Fibroblast of skin of left quadriceps (primary cell): ENCODE measurements around the gene ITPR3.
"Not testable (repeated sequence)": the region's sequence is repeated elsewhere in the genome, so short reads cannot be mapped to it uniquely, and the experiment has no call there.

ENCODE experiments used
- DNase-seq, 2 experiments: peaks; one replicate each; pipeline ENCODE4 v3.0.0-alpha.2; 2013; ENCODE audit warnings: low read depth in 2 of 2

Gene ITPR3

DNA sequence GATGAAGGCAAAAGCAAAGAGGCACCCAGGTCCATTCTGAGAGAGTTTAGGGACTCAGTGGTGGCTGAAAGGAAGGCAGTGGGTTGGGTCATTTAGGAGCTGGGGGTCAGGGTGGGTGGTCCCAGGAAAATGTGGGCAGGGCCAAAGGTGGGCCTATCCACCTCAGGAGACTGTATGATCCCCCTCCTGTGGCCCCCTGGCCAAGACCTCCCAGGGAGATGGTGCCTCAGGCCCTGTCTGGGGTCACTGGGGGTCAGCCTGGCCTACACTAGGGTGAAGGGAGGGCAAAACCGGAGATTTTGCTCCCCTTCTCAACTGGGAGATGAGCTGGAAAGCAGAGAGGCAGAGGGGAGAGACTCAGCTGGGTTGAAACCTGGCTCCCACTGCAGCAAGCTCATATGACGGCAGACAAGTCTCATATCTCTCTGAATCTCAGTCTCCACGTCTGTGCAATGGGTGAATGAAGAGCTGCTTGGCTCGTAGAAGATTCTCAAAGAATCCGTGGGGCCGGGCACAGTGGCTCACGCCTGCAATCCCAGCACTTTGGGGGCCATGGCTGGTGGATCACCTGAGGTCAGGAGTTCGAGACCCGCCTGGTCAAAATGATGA lies 29.6 kb upstream of the ITPR3 start:
- no peak for DNase-seq

DNA sequence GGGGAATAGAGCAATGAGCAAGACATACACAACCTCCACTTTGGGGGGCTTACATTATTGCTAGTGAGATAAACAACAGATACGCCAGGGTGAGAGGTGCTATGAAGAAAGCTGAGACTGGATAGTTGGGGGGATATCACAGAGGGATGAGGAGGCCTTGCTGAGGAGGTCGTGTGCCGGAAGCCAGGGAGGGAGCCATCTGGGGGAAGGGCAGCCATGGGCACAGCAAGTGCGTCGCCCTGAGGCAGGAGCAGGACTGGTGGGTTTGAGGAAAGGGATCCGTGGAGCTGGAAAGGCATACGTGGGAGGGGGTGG lies 28.9 kb upstream of the ITPR3 start:
- no peak for DNase-seq

DNA sequence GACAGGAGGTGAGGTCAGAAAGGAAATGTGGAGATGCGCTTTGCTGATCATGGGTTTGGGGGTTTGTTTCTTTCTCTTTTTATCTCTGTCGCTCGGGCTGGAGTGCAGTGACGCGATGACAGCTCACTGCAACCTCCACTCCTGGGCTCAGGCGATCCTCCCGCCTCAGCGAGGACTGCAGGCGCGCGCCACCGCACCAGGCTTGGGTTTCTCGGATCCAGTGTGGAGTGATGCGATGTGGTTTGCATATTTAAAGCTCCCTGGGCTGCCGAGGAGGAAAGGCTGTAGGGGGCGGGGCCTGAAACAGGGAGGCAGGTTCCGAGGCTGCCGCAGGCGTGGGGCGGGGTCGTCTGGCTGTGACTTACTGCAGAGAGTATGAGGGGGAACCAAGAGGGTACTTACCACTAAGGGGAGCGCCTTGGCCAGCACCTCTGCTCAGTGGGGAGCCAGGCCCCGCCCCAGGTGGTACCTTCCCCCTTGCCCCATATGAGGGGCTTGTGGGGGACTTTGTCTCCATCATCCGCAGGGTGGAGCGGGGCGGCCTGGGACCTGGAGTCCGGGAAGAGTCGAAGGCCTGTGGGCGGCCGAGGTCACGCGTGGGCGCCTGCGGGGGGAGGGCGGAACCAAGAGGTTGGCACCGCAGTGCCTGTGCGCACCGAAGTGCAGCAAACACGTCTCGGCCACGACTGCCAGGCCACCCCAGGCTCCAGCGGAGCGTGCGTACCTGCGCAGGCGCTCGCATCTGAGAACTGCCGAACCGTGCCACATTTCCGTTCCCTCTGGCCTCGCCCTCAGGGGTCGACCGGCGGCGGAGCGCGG lies 28.3 kb upstream of the ITPR3 start:
- no peak for DNase-seq

DNA sequence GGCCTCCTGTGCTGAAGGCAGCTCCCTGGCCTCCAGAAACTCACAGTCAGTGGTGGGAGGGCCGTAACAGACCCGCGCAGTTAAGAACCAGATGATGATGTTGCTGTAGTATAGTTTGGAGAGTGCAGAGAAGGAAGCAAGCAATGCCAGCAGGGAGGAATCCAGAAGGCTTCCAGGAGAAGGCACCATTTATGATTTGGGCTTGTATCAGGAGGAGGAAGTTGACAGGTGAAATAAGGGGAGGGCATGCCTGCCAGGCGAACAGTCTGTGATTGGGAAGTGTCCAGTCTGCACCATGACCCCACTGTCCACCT lies 27.8 kb upstream of the ITPR3 start:
- no peak for DNase-seq

DNA sequence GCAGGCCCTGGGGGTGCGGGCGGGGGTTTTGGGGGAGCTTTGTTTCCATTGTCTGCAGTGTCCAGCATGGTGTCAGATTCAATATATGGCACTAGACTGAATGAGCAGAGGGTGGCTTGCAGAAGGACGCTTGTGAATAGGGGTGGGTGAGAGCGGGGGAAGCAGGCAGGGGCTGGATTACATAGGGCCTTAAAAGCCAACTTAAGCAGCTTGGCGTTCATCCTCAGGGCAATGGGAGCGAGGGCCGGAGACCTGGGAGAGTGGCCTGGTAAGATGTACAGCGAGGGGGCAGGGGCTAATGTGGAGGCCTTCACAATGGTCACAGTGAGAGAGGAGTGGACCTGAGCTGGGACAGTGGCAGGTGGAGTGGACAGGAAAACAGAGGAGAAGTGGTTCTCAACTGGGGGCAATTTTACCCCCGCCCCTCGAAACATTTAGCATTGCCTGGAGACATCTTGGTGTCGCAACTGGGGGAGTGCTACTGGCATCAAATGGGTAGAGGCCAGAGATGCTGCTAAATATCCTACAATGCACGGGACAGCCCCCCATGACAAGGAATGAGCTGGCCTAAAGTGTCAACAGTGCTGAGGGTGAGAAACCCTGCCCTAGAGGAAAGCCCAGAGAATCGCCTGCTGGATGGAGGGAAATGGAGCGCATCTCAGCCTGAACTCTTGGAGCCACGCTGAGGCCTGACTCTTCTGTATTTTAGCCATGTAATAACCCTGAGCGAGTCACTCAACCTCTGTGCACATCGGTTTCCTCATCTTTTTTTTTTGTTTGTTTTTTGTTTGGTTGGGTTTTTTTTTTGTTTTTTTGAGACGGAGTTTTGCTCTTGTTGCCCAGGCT lies 25.9 kb upstream of the ITPR3 start:
- DNase-seq: no peak

DNA sequence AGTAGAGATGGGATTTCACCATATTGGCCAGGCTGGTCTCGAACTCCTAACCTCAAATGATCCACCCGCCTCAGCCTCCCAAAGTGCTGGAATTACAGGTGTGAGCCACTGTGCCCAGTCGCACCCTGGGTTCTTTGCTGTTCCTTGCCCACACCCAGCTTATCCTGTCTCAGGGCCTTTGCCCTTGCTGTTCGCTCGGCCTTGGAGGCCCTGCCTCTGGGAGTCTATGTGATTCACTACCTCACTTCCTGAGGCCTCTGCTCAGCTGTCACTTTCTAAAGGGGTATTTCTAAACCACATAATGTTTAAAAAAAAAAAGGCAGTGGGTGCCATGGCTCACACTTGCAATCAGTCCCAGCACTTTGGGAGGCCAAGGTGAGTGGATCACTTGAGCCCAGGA lies 24.2 kb upstream of the ITPR3 start:
- not testable (repeated sequence) for DNase-seq

DNA sequence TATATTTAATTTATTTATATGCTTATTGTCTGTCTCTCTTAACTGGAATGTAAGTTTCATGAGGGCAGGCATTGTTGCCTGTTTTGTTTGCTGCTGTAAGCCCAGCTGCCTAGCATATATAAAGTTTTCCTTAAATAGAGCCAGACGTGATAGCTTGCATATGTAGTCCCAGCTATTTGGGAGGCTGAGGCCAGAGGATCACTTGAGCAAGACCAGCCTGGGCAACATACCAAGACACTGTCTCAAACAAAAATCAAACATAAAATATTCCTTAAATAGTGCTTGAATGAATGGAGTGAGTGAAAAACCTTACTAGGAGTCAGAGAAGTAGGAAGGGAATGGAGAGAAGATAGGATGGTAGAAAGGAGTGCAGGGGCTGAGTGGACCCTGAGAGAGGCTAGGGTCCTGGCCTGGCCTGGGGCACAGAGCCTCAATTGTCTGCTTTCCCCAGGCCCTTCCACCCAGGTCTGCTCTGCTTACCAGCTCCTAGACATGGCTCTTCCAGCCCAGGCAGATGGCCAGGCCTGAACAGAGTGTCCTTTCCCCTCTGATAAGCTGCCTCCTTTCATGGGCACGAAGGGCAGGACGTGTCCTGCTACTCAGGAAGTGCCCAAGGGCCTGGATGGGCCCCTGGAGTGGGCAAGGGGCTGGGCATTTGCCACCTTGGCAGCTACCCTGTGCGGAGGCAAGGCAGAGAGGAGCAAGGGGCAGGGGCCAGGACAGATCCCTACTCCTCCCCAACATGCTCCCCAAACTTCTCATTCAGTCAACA lies 23.4 kb upstream of the ITPR3 start:
- no peak for DNase-seq

DNA sequence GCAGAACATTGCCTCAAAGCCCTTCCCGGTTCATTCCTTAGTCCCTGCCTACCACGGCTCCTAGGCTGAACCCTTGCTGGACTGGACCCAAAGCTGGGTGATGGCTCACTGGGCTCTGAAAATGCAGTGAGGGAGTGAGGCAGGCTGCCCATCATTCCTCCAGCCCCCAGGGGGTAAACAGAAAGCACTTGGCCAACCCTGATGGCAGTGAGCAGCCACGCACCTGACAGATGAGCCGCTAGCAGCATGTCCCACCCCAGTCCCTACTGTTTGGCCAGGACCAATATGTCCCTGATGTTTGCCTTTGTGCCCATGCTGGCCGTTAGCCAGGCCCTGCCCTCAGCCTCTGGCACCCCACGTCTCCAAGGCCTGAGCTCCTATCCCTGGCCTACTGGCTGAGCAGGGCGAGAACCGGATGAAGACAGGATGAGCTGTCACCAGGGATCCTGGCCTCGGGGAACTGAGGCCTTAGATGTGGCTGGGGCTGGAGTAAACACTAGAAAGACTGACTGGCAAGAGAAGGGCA lies 21.6 kb upstream of the ITPR3 start:
- DNase-seq: no peak

DNA sequence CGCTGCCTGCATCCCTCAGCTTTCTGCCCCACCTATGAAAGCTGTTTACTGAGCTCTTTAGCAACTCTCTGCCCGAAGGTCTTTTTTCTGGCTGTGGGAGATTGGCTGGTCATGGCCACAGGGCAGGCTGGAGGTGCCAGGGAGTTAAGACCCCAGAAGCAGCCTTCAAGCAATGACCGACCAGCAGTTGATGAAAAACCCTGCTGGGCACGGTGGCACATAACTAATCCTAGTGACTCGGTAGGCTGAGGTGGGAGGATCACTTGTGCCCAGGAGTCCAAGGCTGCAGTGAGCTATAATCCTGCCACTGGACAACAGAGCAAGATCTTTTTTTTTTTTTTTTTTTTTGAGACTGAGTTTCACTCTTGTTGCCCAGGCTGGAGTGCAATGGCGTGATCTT lies 20.4 kb upstream of the ITPR3 start:
- no peak for DNase-seq

DNA sequence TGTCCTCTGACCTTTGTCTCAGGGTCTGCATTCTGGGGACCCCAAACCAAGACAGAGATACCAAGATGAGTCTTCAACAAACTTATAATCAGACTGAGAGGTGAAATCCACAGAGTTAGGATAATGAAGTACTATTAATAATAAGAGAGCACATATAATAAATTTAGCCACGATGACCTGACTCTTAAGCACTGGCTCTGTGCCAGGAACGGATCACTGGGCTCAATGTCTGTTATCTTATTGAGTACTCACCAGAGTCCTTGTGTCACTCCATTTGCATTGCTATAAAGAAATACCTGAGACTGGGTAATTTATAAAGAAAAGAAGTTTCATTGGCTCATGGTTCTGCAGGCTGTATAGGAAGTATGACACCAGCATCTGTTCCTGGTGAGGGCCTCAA lies 18.9 kb upstream of the ITPR3 start:
- no peak for DNase-seq

DNA sequence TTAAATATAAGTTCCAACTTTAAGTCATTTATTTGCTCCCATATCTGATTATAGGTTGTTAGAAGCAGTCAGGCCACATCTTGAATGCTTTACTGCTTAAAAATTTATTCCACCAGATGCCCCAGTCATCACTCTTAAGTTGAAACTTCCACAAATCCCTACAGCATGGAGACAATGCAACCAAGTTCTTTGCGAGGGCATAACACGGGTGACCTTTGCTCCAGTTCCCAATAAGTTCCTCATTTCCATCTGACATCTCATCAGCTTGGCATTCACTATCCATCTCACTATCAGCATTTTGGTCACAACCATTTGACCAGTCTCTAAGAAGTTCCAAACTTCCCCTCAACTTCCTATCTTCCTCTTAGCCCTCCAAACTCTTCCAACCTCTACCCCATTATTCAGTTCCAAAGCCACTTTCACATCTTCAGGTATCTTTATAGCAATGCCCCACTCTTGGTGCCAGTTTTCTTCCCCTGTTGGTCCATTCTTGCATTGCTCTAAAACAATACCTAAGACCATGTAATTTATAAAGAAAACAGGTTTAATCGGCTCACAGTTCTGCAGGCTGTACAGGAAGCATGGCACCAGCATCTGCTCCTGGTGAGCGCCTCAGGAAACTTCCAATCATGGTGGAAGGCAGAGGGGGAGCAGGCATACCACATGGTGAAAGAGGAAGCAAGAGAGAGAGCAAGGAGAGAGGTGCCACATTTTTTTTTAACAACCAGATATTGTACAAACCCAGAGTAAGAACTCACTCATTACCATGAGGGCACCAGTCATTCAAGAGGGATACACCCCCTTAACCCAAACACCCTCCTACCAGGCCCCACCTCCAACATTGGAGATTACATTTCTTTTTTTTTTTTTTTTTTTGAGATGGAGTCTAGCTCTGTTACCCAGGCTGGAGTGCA lies 15.9 kb upstream of the ITPR3 start:
- DNase-seq: no peak

DNA sequence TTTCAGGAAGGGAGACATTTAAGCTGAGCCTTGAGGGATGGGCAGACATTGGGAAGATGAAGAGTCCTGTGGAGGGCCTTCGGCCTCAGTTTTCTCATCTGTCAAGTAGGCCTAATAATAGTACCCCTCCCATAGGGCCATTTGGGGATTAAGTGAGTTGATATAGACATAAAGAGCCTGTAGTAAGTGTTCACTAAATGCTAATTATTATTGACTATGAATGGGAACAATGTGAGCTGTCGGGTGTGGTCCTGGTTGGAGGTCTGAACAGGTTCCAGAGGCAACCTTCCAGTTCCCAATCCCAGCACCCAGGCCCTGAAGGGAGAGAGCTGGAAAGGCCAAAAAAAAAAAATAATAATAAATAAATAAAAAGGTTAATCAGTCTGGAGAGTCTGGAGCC lies 14.5 kb upstream of the ITPR3 start:
- no peak for DNase-seq

DNA sequence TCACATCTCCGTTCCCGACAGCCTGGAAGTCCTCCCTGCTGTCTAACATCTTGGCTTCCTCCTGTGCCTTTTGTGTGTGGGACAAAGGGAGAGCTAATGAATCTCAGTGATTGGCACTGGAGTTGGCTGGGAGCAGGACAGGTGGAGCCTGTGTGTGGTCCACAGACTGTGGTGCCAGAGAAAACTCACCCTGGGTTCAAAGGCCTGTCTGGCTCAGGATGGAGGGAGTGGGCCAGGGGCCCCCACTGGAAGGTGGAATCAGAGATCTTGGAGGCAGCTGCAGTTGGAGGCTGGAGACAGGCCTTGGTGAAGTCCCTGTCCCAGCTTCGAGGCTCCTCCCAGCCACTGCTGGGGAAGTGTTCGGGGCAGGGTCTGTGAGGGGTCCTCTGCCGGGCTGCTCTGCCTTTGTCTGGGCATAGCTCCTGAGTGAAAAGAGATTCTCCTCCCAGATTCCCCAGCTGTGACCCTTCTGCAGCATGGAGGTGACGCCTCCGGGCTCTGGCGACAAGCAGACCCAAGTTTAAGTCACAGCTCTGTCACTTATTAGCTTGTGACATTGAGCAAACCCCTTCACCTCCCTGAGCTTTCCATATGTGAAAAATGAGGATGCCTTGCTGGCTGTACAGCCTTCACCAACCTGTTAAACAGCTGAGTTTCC lies 13.9 kb upstream of the ITPR3 start:
- no peak for DNase-seq

DNA sequence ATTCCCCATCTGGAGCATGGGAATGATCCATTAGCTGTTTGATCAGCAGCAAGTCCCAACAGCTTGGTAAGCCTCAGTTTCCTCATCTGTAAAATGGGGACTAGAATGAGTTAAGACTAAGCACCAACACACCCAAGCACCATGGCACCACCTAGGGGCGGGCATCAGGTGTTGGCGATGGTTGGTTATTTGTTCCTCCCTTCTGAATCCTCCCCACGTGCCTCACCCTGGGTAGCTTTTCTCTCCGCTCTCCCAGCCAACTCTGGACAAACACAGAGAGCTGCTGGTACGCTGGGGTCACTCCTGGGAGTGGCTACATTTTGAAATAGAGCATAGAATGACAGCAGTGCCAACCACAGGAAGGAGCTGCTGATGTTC lies 13.3 kb upstream of the ITPR3 start:
- no peak for DNase-seq

DNA sequence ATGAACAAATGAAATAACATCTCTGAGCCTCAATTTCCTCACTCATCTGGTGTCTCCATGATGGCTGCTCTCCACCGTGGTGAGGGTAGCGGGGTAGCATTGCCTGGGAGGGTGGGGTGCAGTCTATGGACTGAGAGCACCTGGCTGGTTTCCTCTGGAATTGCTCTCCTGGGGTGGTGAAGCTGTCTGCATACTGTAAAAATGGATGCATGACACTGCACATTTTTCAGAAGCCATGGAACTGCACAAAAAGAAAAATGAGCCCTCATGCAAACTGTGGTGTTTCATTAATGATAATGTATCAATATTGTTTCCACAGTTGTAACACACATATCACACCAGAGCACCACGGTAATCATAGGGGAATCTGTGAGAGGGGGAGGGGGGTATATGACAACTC lies 12.1 kb upstream of the ITPR3 start:
- no peak for DNase-seq

DNA sequence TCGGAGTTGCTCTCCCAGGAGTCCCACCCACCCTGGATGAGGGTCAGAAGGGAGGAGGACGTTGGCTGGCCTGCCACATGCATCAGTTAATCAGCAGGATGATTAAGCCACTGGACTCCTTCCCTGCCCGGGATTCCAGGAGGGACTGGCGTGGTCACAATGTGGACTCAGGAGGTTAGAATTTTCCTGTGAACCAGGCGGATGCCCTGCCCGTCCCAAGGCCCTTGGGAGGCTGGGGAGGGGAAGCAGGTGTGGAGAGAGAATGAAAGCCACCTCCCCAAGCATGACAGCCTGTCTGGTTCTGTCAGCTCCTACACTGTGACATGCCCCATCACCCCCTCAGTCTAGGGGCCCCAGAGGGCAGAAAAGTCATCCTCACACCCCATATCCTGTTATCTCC lies 11.6 kb upstream of the ITPR3 start:
- no peak for DNase-seq

DNA sequence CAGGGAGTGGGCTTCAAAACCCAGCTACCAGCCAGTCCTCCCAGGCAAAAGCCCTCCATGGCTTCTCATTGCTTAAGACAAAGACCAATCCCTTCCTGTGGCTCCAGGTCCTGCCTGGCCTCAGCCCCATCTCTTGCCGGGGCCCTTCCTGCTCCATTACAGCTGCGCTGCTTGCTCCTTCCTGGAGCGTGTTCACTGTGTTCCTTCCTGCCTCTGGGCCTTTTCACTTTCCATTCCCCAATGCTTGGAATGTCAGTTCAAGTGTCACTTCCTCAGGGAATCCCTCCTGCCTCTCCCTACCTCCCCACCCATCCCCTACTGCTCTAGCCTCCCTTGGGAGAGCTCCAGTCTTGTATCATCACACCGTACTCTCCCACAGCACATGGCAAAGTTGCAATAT lies 11.1 kb upstream of the ITPR3 start:
- DNase-seq: no peak

DNA sequence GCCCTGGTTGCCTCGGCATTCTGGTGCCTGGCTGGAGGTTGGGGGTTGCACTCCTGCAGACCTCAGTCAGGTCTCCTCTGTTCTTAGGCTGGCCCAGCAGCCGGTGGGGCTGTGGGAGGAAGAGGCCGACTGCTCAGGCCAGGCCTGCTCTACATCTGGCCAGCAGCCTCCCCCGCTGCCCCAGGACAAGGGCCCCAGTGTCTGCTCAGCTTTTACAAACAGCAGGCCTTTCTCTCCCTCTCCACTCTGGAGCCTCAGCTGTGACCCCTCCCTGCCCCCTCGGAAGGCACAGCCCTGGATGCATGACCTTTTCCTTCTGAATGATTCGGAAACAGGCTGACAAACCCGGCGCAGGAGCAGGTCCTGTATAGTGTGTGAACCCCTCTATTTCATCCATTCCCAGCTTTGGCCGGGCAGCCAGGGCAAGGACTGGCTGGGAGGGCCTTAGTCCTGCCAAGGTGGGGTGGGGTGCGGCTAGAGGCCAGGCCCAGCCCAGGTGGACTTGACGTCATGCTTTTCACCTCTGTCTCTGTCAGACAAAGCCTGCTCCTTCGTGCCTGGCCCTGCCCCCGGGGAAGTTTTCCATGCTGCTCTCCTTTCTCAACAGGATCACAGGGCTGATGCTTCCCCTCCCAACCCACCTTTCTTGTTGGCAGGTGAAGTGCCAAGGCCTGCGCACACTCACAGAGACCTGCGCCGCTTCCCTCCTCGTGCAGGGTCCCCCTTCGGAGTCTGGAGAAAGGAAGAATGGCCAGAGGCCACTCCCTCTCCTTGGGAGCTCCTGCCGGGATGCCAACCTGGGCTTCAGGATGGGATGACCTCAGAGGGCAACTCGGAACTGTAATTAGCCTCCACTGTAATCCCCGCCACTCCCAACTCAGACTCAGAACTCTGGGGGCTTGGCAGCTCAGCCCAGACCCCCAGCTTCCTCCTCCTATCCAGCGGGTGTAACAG lies 10.1 kb upstream of the ITPR3 start:
- no peak for DNase-seq

DNA sequence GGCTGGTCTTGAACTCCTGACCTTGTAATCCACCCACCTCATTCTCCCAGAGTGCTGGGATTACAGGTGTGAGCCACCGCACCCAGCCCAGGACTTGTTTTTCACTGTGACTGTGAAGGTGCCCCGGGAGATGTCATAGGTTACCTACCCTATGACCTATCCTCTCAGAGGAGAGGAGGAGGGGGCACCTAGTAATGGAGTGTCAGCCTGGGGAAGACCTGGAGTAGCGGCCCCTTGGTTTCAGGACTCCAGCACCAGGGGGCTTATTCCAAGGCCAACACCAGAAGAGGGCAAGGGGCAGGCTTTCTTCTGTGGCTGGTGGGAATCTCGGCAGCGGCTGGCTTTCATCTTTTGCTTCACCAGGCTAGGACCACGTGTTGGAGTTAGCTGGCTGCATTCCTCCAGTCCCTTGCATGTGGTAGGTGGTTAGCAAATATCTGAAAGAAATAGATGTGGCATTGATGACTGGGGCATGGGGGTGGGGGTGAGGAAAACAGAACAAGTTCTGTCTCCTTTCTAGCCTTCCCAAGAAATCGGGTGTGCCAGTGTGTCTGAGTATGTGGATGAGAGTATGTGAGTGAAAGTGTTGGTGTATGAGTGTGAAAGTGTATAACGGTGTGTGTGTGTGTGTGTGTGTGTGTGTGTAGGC lies 7.9 kb upstream of the ITPR3 start:
- DNase-seq: no peak
